A549 (cell line): Measurements from ENCODE around the gene C6orf132. TPM values are rescaled to one million over a fixed set of nuclear protein-coding genes. Genes with fewer than 3 reads are reported as not detected.

ENCODE experiments used
- ATAC-seq, 2 experiments: fragments of 200-7000 bp in 1 of 2; fragments of >200 bp in 1 of 2; cut with Nextera tagmentation in 1 of 2; cut with Tn5 transposase in 1 of 2; 3 replicates each; pipeline versions ENCODE4 v1.8.0 to v1.9.1; 2018 to 2020; ENCODE audit warnings: mild to moderate bottlenecking in 1 of 2, moderate library complexity in 1 of 2
- CTCF ChIA-PET: fragments of 300-600 bp; sonication (Branson Sonifier 250); formaldehyde crosslinking; extraction: SDS; loops from one replicate; lab custom pipeline; 2021; ENCODE audit warnings: antibody characterized with exemption, inconsistent platforms; lab: Yijun Ruan, JAX
- POLR2A ChIA-PET: fragments of 350-600 bp; formaldehyde crosslinking; extraction: SDS; loops from one replicate; lab custom pipeline; 2021; ENCODE audit warnings: antibody characterized with exemption, inconsistent platforms; lab: Yijun Ruan, JAX
- DNase-seq, 2 experiments: peaks; one replicate each; pipeline versions ENCODE4 v3.0.0 to v3.0.0-alpha.2; 2011 to 2016; ENCODE audit warnings: low read depth in 1 of 2, low spot score in 1 of 2
- FAIRE-seq: peaks from 2 replicates; lab custom pipeline; 2011; peaks lifted over from hg19 to GRCh38; lab: Jason Lieb, UNC
- H3K27ac ChIP-seq, 2 experiments: fragments of >200 bp; sonication (Bioruptor Twin); formaldehyde crosslinking; 3 replicates each; pipeline ENCODE4 v1.5.1; 2016 to 2017
- H3K4me1 ChIP-seq: fragments of >200 bp; sonication (Bioruptor Twin); formaldehyde crosslinking; 3 replicates; pipeline ENCODE4 v1.6.1; 2016
- H3K4me2 ChIP-seq: fragments of >200 bp; sonication (Bioruptor Twin); formaldehyde crosslinking; 3 replicates; pipeline ENCODE4 v1.6.1; 2016
- H3K4me3 ChIP-seq: fragments of >200 bp; sonication (Bioruptor Twin); formaldehyde crosslinking; 3 replicates; pipeline ENCODE4 v1.5.1; 2016
- H3K9me3 ChIP-seq: fragments of >200 bp; sonication (Bioruptor Twin); formaldehyde crosslinking; 3 replicates; pipeline ENCODE4 v1.6.1; 2016
- CBX2 ChIP-seq: fragments of 200-600 bp; sonication (generic); IDR thresholded peaks from 2 replicates; pipeline ENCODE4 v1.6.1; 2016; ENCODE audit warnings: low read depth, mild to moderate bottlenecking, borderline replicate concordance
- CEBPB ChIP-seq, 2 experiments: fragments of >200 bp in 1 of 2; sonication (Bioruptor Twin) in 1 of 2; formaldehyde crosslinking in 1 of 2; IDR thresholded peaks; 2 replicates each; pipeline ENCODE4 v1.6.1; 2012 to 2016
- CTCF ChIP-seq: fragments of >200 bp; sonication (Bioruptor Twin); formaldehyde crosslinking; IDR thresholded peaks from 3 replicates; pipeline ENCODE4 v1.5.1; 2016
- EHMT2 ChIP-seq: fragments of 200-600 bp; sonication (generic); IDR thresholded peaks from 2 replicates; pipeline ENCODE4 v1.6.1; 2016; ENCODE audit warnings: antibody characterized with exemption, low read depth, mild to moderate bottlenecking, moderate library complexity
- EP300 ChIP-seq, 2 experiments: fragments of >200 bp; sonication (Bioruptor Twin); formaldehyde crosslinking; IDR thresholded peaks; 2 replicates in 1 of 2; 3 replicates in 1 of 2; pipeline ENCODE4 v1.6.1; 2016 to 2017
- FOSB ChIP-seq: fragments of 250-450 bp; sonication (Bioruptor Pico); IDR thresholded peaks from 2 replicates; pipeline ENCODE4 v1.5.0; 2020; ENCODE audit warnings: mild to moderate bottlenecking, moderate library complexity
- FOSL2 ChIP-seq, 2 experiments: fragments of 450-650 bp in 1 of 2; fragments of >200 bp in 1 of 2; sonication (Bioruptor Twin) in 1 of 2; formaldehyde crosslinking; IDR thresholded peaks; 2 replicates each; pipeline versions ENCODE4 v1.5.0 to v1.6.1; 2016 to 2020; ENCODE audit warnings: mild to moderate bottlenecking in 1 of 2, moderate library complexity in 1 of 2
- FOXS1 ChIP-seq: fragments of 250-450 bp; sonication (Bioruptor Pico); IDR thresholded peaks from 2 replicates; pipeline ENCODE4 v1.5.0; 2020; ENCODE audit warnings: mild to moderate bottlenecking, moderate library complexity
- KDM1A ChIP-seq: fragments of 200-600 bp; sonication (generic); IDR thresholded peaks from 2 replicates; pipeline ENCODE4 v1.6.1; 2016; ENCODE audit warnings: low read depth, mild to moderate bottlenecking
- KDM5A ChIP-seq: fragments of 200-600 bp; sonication (generic); IDR thresholded peaks from 2 replicates; pipeline ENCODE4 v1.6.1; 2016; ENCODE audit warnings: antibody characterized with exemption, mild to moderate bottlenecking
- NR3C1 ChIP-seq: fragments of >200 bp; sonication (Bioruptor Twin); formaldehyde crosslinking; IDR thresholded peaks from 3 replicates; pipeline ENCODE4 v1.6.1; 2017
- PBX3 ChIP-seq: IDR thresholded peaks from 2 replicates; pipeline ENCODE4 v1.6.1; 2012
- POLR2A ChIP-seq: IDR thresholded peaks from 2 replicates; pipeline ENCODE4 v1.6.1; 2012; ENCODE audit warnings: mild to moderate bottlenecking, low read length
- POLR2AphosphoS2 ChIP-seq: conservative IDR thresholded peaks from 2 replicates; pipeline ENCODE4 v1.6.1; 2012; ENCODE audit warnings: low read length, improper control_type of control experiment, inconsistent platforms
- RAD21 ChIP-seq, 2 experiments: fragments of >200 bp in 1 of 2; sonication (Bioruptor Twin) in 1 of 2; formaldehyde crosslinking in 1 of 2; IDR thresholded peaks in 1 of 2; conservative IDR thresholded peaks in 1 of 2; 2 replicates in 1 of 2; 3 replicates in 1 of 2; pipeline ENCODE4 v1.6.1; 2012 to 2018; ENCODE audit warnings: inconsistent platforms in 1 of 2
- RARB ChIP-seq: fragments of 250-450 bp; sonication (Bioruptor Pico); IDR thresholded peaks from 2 replicates; pipeline ENCODE4 v1.8.0; 2021; ENCODE audit warnings: mild to moderate bottlenecking, moderate library complexity
- RCOR1 ChIP-seq: fragments of 150-350 bp; IDR thresholded peaks from 2 replicates; pipeline ENCODE4 v1.6.1; 2014; ENCODE audit warnings: antibody characterized with exemption, low read length, low read depth
- SMC3 ChIP-seq: fragments of >200 bp; sonication (Bioruptor Twin); formaldehyde crosslinking; IDR thresholded peaks from 3 replicates; pipeline ENCODE4 v1.6.1; 2018; ENCODE audit warnings: inconsistent platforms
- ZC3H11A ChIP-seq: fragments of 450-650 bp; IDR thresholded peaks from 2 replicates; pipeline ENCODE4 v1.6.1; 2014; ENCODE audit warnings: antibody characterized with exemption, mild to moderate bottlenecking
- ZSCAN20 ChIP-seq: fragments of 250-450 bp; sonication (Bioruptor Pico); IDR thresholded peaks from 2 replicates; pipeline ENCODE4 v1.8.0; 2022; ENCODE audit warnings: mild to moderate bottlenecking, moderate library complexity
- WGBS: methylation state at CpG from one replicate; pipeline ENCODE4 v1.1.6; 2017; ENCODE audit errors: missing lambda C conversion rate; 5-methylcytosine and 5-hydroxymethylcytosine counted together
- polyA plus RNA-seq, 4 experiments: library from polyadenylated mRNA; depleted of rRNA in 3 of 4; stranded (reverse); fragments of >200 nt; fragmentation: RNase III in 1 of 4; extraction: RNeasy Plus Mini Kit Qiagen cat#74134 plus additional on column Dnase treatment in 1 of 4; gene quantifications; 2 replicates in 3 of 4; 3 replicates in 1 of 4; pipeline ENCODE4 v1.2.3, GENCODE V29; 2011 to 2017
- TF ChIP-seq, protein P1 (sequence below): fragments of >200 bp; sonication (Bioruptor Twin); formaldehyde crosslinking; IDR thresholded peaks from 3 replicates; pipeline ENCODE4 v1.6.1; 2016

Gene C6orf132
- polyA plus RNA-seq, 2 of the 4 experiments (the other 2 are of a cell fraction), result 0.44 to 1.1 TPM

GRCh38 chr6:42166444-42167141, 24.2 kb upstream of the C6orf132 start:
- no peak overlapping the region for H3K4me3 ChIP-seq
- H3K4me1 ChIP-seq, result peaks cover 5% of the 10 kb centered on the region; the same call in 2 of the 3 replicates
- H3K9me3 ChIP-seq, result no peaks in the 10 kb centered on the region
- peak overlapping the region; percentile 2; the same call in 2 of the 3 replicates for H3K4me2 ChIP-seq
- peak overlapping the region; percentile 70 to 86; a peak in 5 of 6 replicates for H3K27ac ChIP-seq
- ATAC-seq (peak; percentile 92 to 93), FAIRE-seq (no peak), DNase-seq (peak; percentile 72 to 81)
- POLR2A ChIA-PET, result no interaction called here
- 7% methylated on average over 3 of the region's 8 CpGs for WGBS
- peak; percentile 90 for TF ChIP-seq SMC3
- no peak for TF ChIP-seq EP300 (IDR thresholded peaks at IDR 0.05)
- TF ChIP-seq CTCF, result peak; percentile 85
- no peak for TF ChIP-seq FOSL2 (IDR thresholded peaks at IDR 0.05)
- TF ChIP-seq FOSL2 (CRISPR knock-in tag; IDR thresholded peaks at IDR 0.05), result no peak
- no peak for TF ChIP-seq KDM1A
- peak; percentile 90 to 91 for TF ChIP-seq RAD21 (conservative IDR thresholded peaks at IDR 0.05 in 1 of 2, IDR thresholded peaks at IDR 0.05 in 1 of 2)
- no peak for TF ChIP-seq ZC3H11A
- no peak for TF ChIP-seq RARB (CRISPR knock-in tag)
- CTCF ChIA-PET, result interaction anchor here (0.6 to 13.1 kb wide), 25 partner anchors 15 to 706 kb away, joined by 3 to 172 read pairs (median 4); partner anchors contain the start of genes C6orf132, GUCA1B and MRPS10

DNA sequence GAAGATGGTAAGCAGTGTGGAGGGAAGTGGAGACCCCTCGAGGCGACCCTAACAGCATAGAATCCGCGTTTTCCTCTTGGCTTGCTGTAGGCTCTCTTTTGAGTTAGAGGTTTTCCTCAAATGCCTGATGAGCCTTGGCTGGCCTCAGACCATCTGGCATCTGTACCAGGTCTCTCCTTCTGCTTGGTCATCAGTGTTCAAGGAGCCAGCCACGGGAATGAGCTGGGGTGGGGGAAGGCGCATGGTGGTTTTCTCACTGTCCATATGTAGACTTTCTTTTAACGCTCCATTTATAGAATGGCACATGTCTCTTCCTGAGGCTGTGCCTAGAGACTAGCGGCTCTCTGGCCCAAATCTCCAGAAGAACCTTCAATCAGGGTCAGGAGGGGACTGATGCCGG, 22.6 kb upstream of the C6orf132 start:
- no peak overlapping the region for H3K4me3 ChIP-seq
- no peak overlapping the region for H3K4me2 ChIP-seq
- FAIRE-seq, result no peak
- ATAC-seq, result no peak
- H3K9me3 ChIP-seq, result no peaks in the 10 kb centered on the region
- DNase-seq, result no peak
- TF ChIP-seq CEBPB (IDR thresholded peaks at IDR 0.05) (no peak), POLR2A (no peak), NR3C1 (no peak), POLR2AphosphoS2 (no peak), CTCF (no peak), FOXS1 (CRISPR knock-in tag) (no peak), CBX2 (no peak), KDM5A (no peak), EP300 (IDR thresholded peaks at IDR 0.05) (no peak), ZSCAN20 (CRISPR knock-in tag) (no peak), FOSB (CRISPR knock-in tag) (no peak), PBX3 (no peak), ZC3H11A (no peak), EHMT2 (no peak), RARB (CRISPR knock-in tag) (no peak), RCOR1 (no peak)
- TF ChIP-seq, protein P1, sequence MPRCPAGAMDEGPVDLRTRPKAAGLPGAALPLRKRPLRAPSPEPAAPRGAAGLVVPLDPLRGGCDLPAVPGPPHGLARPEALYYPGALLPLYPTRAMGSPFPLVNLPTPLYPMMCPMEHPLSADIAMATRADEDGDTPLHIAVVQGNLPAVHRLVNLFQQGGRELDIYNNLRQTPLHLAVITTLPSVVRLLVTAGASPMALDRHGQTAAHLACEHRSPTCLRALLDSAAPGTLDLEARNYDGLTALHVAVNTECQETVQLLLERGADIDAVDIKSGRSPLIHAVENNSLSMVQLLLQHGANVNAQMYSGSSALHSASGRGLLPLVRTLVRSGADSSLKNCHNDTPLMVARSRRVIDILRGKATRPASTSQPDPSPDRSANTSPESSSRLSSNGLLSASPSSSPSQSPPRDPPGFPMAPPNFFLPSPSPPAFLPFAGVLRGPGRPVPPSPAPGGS, result no peak
- peaks cover 5% of the 10 kb centered on the region; the same call in 2 of the 3 replicates for H3K4me1 ChIP-seq
- ChIA-PET CTCF (interaction anchor here (0.9 to 13.1 kb wide), 8 partner anchors 11 to 95 kb away, joined by 3 to 172 read pairs (median 4); partner anchors contain the start of gene GUCA1B), POLR2A (no interaction called here)
- 71% methylated on average over 9 of the region's 9 CpGs for WGBS
- no peak overlapping the region for H3K27ac ChIP-seq
